K562 (cell line): ENCODE measurements around the gene ZSCAN22. TPM values are rescaled to one million over a fixed set of nuclear protein-coding genes. Genes with fewer than 3 reads are reported as not detected.

ENCODE experiments used
- ATAC-seq: fragments of 200-7000 bp; cut with Tn5 transposase; 3 replicates; pipeline ENCODE4 v1.9.1; 2020; ENCODE audit warnings: moderate library complexity
- BruUV-seq: library from RNA; stranded (reverse); fragments of 400-500 nt; replicated peaks from 2 replicates; lab custom pipeline; 2021; lab: Mats Ljungman, UMichigan
- CTCF ChIA-PET: fragments of 300-600 bp; formaldehyde crosslinking; extraction: SDS; loops from one replicate; lab custom pipeline; 2021; ENCODE audit warnings: low intra/inter-chr PET ratio; lab: Yijun Ruan, JAX
- POLR2A ChIA-PET: fragments of 300-600, 350-650 bp; sonication (Branson Sonifier 250); formaldehyde crosslinking; extraction: SDS; loops from one replicate; lab custom pipeline; 2021; ENCODE audit warnings: antibody characterized with exemption, inconsistent platforms; lab: Yijun Ruan, JAX
- DNase-seq, 4 experiments: peaks; one replicate each; pipeline versions ENCODE4 v3.0.0 to v3.0.0-alpha.2; 2011 to 2018; ENCODE audit warnings: low spot score in 3 of 4, mixed read lengths in 3 of 4; ENCODE audit errors: extremely low read depth in 1 of 4
- FAIRE-seq: peaks from 2 replicates; lab custom pipeline; 2011; peaks lifted over from hg19 to GRCh38; lab: Jason Lieb, UNC
- H2AFZ ChIP-seq: 2 replicates; pipeline ENCODE4 v1.6.0; 2011; ENCODE audit warnings: low read depth, low read length, control low read depth, inconsistent platforms
- H3K27ac ChIP-seq: fragments of 200-600 bp; 3 replicates; pipeline ENCODE4 v1.8.0; 2011; ENCODE audit warnings: low read depth, mild to moderate bottlenecking, control low read depth, inconsistent platforms, low read length, moderate library complexity, mixed read lengths; ENCODE audit errors: extremely low read depth
- H3K27me3 ChIP-seq, 2 experiments: fragments of 300-600 bp in 1 of 2; 2 replicates in 1 of 2; 3 replicates in 1 of 2; pipeline versions ENCODE4 v1.6.0 to v1.8.0; 2011; ENCODE audit warnings: inconsistent platforms in 2 of 2, low read length in 2 of 2, mild to moderate bottlenecking in 1 of 2, mixed read lengths in 1 of 2, moderate library complexity in 1 of 2; ENCODE audit not compliant: control insufficient read depth in 2 of 2, insufficient read depth in 2 of 2
- H3K36me3 ChIP-seq: fragments of 300-600 bp; 3 replicates; pipeline ENCODE4 v1.8.0; 2011; ENCODE audit warnings: mild to moderate bottlenecking, low read length, inconsistent platforms; ENCODE audit not compliant: control insufficient read depth, insufficient read depth
- H3K4me1 ChIP-seq, 2 experiments: fragments of 200-600 bp in 1 of 2; replicated peaks in 1 of 2; 2 replicates in 1 of 2; 3 replicates in 1 of 2; pipeline versions ENCODE4 v1.5.1 to v1.8.0; 2011; ENCODE audit warnings: inconsistent platforms in 2 of 2, low read length in 2 of 2, mild to moderate bottlenecking in 1 of 2, mixed read lengths in 1 of 2, moderate library complexity in 1 of 2; ENCODE audit not compliant: control insufficient read depth in 2 of 2, insufficient read depth in 2 of 2
- H3K4me2 ChIP-seq: 2 replicates; pipeline ENCODE4 v1.6.1; 2011; ENCODE audit warnings: low read length, control low read depth, inconsistent platforms, mixed read lengths; ENCODE audit not compliant: insufficient read depth
- H3K4me3 ChIP-seq: fragments of 200-600 bp; sonication (generic), shearing (Covaris generic); 2 replicates; pipeline ENCODE4 v1.5.1; 2016; ENCODE audit warnings: control low read depth, inconsistent platforms
- H3K79me2 ChIP-seq: fragments of 200-600 bp; 3 replicates; pipeline ENCODE4 v1.8.0; 2011; ENCODE audit warnings: low read length, inconsistent platforms; ENCODE audit not compliant: control insufficient read depth, insufficient read depth
- H3K9ac ChIP-seq, 2 experiments: 2 replicates each; pipeline versions ENCODE4 v1.6.0 to v1.6.1; 2011; ENCODE audit warnings: low read depth in 2 of 2, low read length in 2 of 2, control low read depth in 1 of 2, inconsistent platforms in 1 of 2, mild to moderate bottlenecking in 1 of 2, mixed read lengths in 1 of 2; ENCODE audit not compliant: insufficient read depth in 1 of 2
- H3K9me1 ChIP-seq: one replicate; pipeline ENCODE4 v1.6.0; 2011; ENCODE audit warnings: inconsistent platforms, mild to moderate bottlenecking, low read length, moderate library complexity; ENCODE audit not compliant: control insufficient read depth, insufficient read depth
- H3K9me3 ChIP-seq: replicated peaks from 2 replicates; pipeline ENCODE4 v1.5.1; 2011; ENCODE audit warnings: low read depth, low read length, inconsistent platforms; ENCODE audit not compliant: control insufficient read depth, insufficient read depth
- H4K20me1 ChIP-seq: replicated peaks from 2 replicates; pipeline ENCODE4 v1.6.1; 2011; ENCODE audit warnings: low read length, inconsistent platforms, mixed read lengths; ENCODE audit not compliant: control insufficient read depth, insufficient read depth
- BCOR ChIP-seq: fragments of 450-650 bp; IDR thresholded peaks from 2 replicates; pipeline ENCODE4 v1.6.1; 2016
- BDP1 ChIP-seq: IDR thresholded peaks from 3 replicates; pipeline ENCODE4 v1.6.1; 2011; ENCODE audit not compliant: insufficient read length, insufficient read depth
- DDX20 ChIP-seq: fragments of 450-650 bp; IDR thresholded peaks from 2 replicates; pipeline ENCODE4 v1.6.1; 2016; ENCODE audit warnings: missing genetic modification characterization, low read depth, mild to moderate bottlenecking, missing compliant biosample characterization, moderate library complexity
- DPF2 ChIP-seq: fragments of 450-650 bp; IDR thresholded peaks from 2 replicates; pipeline ENCODE4 v1.6.1; 2016
- ELK1 ChIP-seq: sonication (generic); formaldehyde crosslinking; IDR thresholded peaks from 2 replicates; pipeline ENCODE4 v1.8.1; 2022; ENCODE audit warnings: missing genetic modification reagents
- FOXA3 ChIP-seq, 2 experiments: fragments of 450-650 bp in 1 of 2; sonication (generic) in 1 of 2; formaldehyde crosslinking; IDR thresholded peaks in 1 of 2; conservative IDR thresholded peaks in 1 of 2; 2 replicates each; pipeline versions ENCODE4 v1.4.0 to v1.8.0; 2020 to 2022; ENCODE audit warnings: mild to moderate bottlenecking in 2 of 2, missing genetic modification reagents in 1 of 2
- FOXP1 ChIP-seq: sonication (generic); formaldehyde crosslinking; IDR thresholded peaks from 2 replicates; pipeline ENCODE4 v1.8.0; 2022; ENCODE audit warnings: mild to moderate bottlenecking, missing genetic modification reagents
- HSF4 ChIP-seq: fragments of 250-450 bp; sonication (Bioruptor Pico); IDR thresholded peaks from 2 replicates; pipeline ENCODE4 v2.1.2; 2022; ENCODE audit warnings: mild to moderate bottlenecking, moderate library complexity, borderline replicate concordance
- NKRF ChIP-seq: fragments of 450-650 bp; IDR thresholded peaks from 2 replicates; pipeline ENCODE4 v1.6.1; 2016; ENCODE audit warnings: borderline replicate concordance
- NR2C1 ChIP-seq, 2 experiments: fragments of 450-650 bp; IDR thresholded peaks; 2 replicates each; pipeline ENCODE4 v1.6.1; 2017; ENCODE audit warnings: mild to moderate bottlenecking in 2 of 2, antibody characterized with exemption in 1 of 2, inconsistent platforms in 1 of 2, missing compliant biosample characterization in 1 of 2, missing genetic modification characterization in 1 of 2
- RFX7 ChIP-seq: fragments of 250-450 bp; sonication (Bioruptor Pico); IDR thresholded peaks from 2 replicates; pipeline ENCODE4 v1.5.1; 2021; ENCODE audit warnings: mild to moderate bottlenecking
- TFAM ChIP-seq: fragments of 250-450 bp; sonication (Bioruptor Pico); conservative IDR thresholded peaks from 2 replicates; pipeline ENCODE4 v1.5.0; 2021; ENCODE audit warnings: mild to moderate bottlenecking, moderate library complexity
- U2AF1 ChIP-seq: fragments of 200-400 bp; formaldehyde crosslinking; optimal IDR thresholded peaks from 2 replicates; pipeline ENCODE3; 2017; ENCODE audit warnings: mild to moderate bottlenecking, low read depth, low read length, moderate library complexity
- USF2 ChIP-seq: sonication (generic); formaldehyde crosslinking; IDR thresholded peaks from 2 replicates; pipeline ENCODE4 v1.5.0; 2020; ENCODE audit warnings: missing genetic modification reagents
- ZBED1 ChIP-seq: IDR thresholded peaks from 2 replicates; pipeline ENCODE4 v1.6.1; 2014
- ZKSCAN3 ChIP-seq: fragments of 250-450 bp; sonication (Bioruptor Pico); IDR thresholded peaks from 2 replicates; pipeline ENCODE4 v1.4.0; 2020
- ZNF184 ChIP-seq: sonication (generic); formaldehyde crosslinking; IDR thresholded peaks from 2 replicates; pipeline ENCODE4 v1.5.0; 2020; ENCODE audit warnings: missing genetic modification reagents
- ZNF311 ChIP-seq: fragments of 250-450 bp; sonication (Bioruptor Pico); IDR thresholded peaks from 2 replicates; pipeline ENCODE4 v1.4.0; 2020; ENCODE audit warnings: mild to moderate bottlenecking, moderate library complexity
- ZSCAN32 ChIP-seq: fragments of 450-650 bp; formaldehyde crosslinking; IDR thresholded peaks from 2 replicates; pipeline ENCODE4 v1.4.0; 2020; ENCODE audit warnings: mild to moderate bottlenecking, moderate library complexity
- WGBS: fragments of 100-300 bp; shearing (Covaris generic); methylation state at CpG from one replicate; pipeline ENCODE4 v1.1.6; 2016; ENCODE audit warnings: low coverage, mixed read lengths; ENCODE audit not compliant: insufficient coverage; ENCODE audit errors: missing lambda C conversion rate; 5-methylcytosine and 5-hydroxymethylcytosine counted together
- in situ Hi-C: fragments of 300-500 bp; cut with MboI; formaldehyde crosslinking; loops from 4 replicates; pipeline ENCODE4 v1.15.0; 2018; ENCODE audit warnings: inconsistent platforms, mixed read lengths
- intact Hi-C: fragments of 100-400 bp; cut with micrococcal nuclease; formaldehyde crosslinking; loops from 2 replicates; pipeline ENCODE4 v1.14.2; 2022
- polyA plus RNA-seq, 8 experiments: library from polyadenylated mRNA; depleted of rRNA in 4 of 8; stranded (reverse) in 5 of 8; unstranded in 3 of 8; fragments of >200 nt; fragmentation: Nextera tagmentation in 2 of 8; fragmentation: Illumina TruSeq in 1 of 8; extraction: Ambion mirVana in 2 of 8; extraction: Trizol in 1 of 8; gene quantifications; 2 replicates each; pipeline versions ENCODE4 v1.2.1 to v1.2.3, GENCODE V29; 2011 to 2014; ENCODE audit warnings: inconsistent platforms in 1 of 8, missing spikeins in 1 of 8
- total RNA-seq, 7 experiments: library from RNA; depleted of rRNA in 6 of 7; stranded (reverse); fragments of >200 nt in 6 of 7; fragmentation: Illumina TruSeq in 2 of 7; extraction: Trizol in 2 of 7; gene quantifications; 2 replicates each; pipeline versions ENCODE4 v1.2.1 to v1.2.3, GENCODE V29; 2011 to 2021; ENCODE audit warnings: low replicate concordance in 1 of 7

Gene ZSCAN22
- total and polyA plus RNA-seq, 9 of the 15 experiments (the other 6 are each of a cell fraction or from before 2014, with no cell fraction given): 0.98 to 5.3 (median 3.0) TPM

- Histone ChIP-seq H4K20me1 (no peaks in the 10 kb centered on the region), H3K27ac (peak overlapping the region; percentile 80), H3K4me3 (peak overlapping the region; percentile 64), H3K9me1 (no peaks in the 10 kb centered on the region), H3K9ac (peak overlapping the region; percentile 93 to 100), H3K79me2 (peaks cover 57% of the 10 kb centered on the region), H3K9me3 (peaks cover 2% of the 10 kb centered on the region; the same call in 1 of the 2 replicates), H3K27me3 (no peaks in the 10 kb centered on the region), H3K4me1 (peaks cover 10 to 19% of the 10 kb centered on the region in 2 experiments; a peak in 4 of 5 replicates), H2AFZ (peak overlapping the region; percentile 92), H3K36me3 (peaks cover 26% of the 10 kb centered on the region; the same call in 2 of the 3 replicates), H3K4me2 (peak overlapping the region; percentile 89)
- no peak for DNase-seq
- intact Hi-C loops (loop anchor here (1.0 to 5.0 kb wide), 3 partner anchors 27 to 129 kb away; partner anchors contain the start of genes ERVK3-1, ZNF274 and ZNF584), in situ Hi-C loops (no loop called here)
- BruUV-seq: TSS peak; percentile 69
- ATAC-seq: peak; percentile 1; the same call in 2 of the 3 replicates
- ChIA-PET CTCF (no interaction called here), POLR2A (interaction anchor here (0.6 to 1.6 kb wide), 10 partner anchors 8 to 278 kb away, joined by 3 to 5 read pairs (median 4); partner anchors contain the start of genes ZBTB45, ZNF274 and ZNF324B)
- 38% methylated on average over 23 of the region's 25 CpGs for WGBS
- no peak for FAIRE-seq
- TF ChIP-seq ZBED1 (no peak), ZNF311 (CRISPR knock-in tag) (peak; percentile 89), ELK1 (CRISPR knock-in tag) (no peak), BDP1 (no peak), U2AF1 (no peak), NR2C1 (IDR thresholded peaks at IDR 0.05) (no peak), NR2C1 (tag; IDR thresholded peaks at IDR 0.05) (peak; percentile 38; the same call in 1 of the 2 replicates), FOXP1 (CRISPR knock-in tag) (no peak), NKRF (peak; percentile 48; the same call in 1 of the 2 replicates), USF2 (CRISPR knock-in tag) (no peak), FOXA3 (CRISPR knock-in tag; conservative IDR thresholded peaks at IDR 0.05 in 1 of 2, IDR thresholded peaks at IDR 0.05 in 1 of 2) (no peak), DPF2 (no peak), DDX20 (peak; percentile 68; the same call in 1 of the 2 replicates), HSF4 (no peak), RFX7 (CRISPR knock-in tag) (no peak), TFAM (no peak), ZKSCAN3 (CRISPR knock-in tag) (no peak), ZNF184 (CRISPR knock-in tag) (no peak), ZSCAN32 (CRISPR knock-in tag) (no peak), BCOR (no peak)
Measured at GRCh38 chr19:58277748-58278540, 48.9 kb upstream of the ZSCAN22 start.
